ENCODE measurements around the gene CST6. TPM values are rescaled to one million over a fixed set of nuclear protein-coding genes. Genes with fewer than 3 reads are reported as not detected.

The CST6 gene
- total RNA-seq, 1 donor from 2014 or later: 11.0 TPM

DNA sequence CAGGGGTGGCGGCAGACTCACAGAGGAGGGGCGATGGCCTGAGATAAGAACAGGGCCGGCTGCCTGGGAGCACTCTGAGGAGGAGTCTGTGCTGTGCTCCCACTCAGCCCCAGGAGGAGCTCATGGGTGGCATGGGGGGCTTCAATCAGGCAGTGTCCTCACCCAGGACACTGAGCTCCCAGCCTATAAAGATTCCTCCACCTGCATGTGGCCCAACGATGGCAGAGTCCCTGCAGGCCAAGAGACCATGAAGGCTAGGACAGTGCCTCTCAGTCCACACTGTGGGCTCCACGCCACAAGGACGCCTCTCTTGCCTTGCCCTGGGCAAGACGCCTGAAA, 1.9 kb downstream of the CST6 start:
- no peak for TF ChIP-seq CTCF (IDR thresholded peaks at IDR 0.05)
- H3K36me3 ChIP-seq: no peaks in the 10 kb centered on the region
- H3K4me1 ChIP-seq: peaks cover 17% of the 10 kb centered on the region
- peaks cover 22% of the 10 kb centered on the region for H3K27me3 ChIP-seq (ENCODE audit: low read depth)
- no peak for ATAC-seq
- no peak for DNase-seq
- H3K27ac ChIP-seq: no peak overlapping the region
- intact Hi-C loops (cut with DNase I): no loop called here
- H3K9me3 ChIP-seq: no peaks in the 10 kb centered on the region
- no peak overlapping the region for H3K4me3 ChIP-seq

- no peaks in the 10 kb centered on the region for H3K36me3 ChIP-seq
- H3K4me3 ChIP-seq: no peak overlapping the region
- no peak overlapping the region for H3K27ac ChIP-seq
- peaks cover 17% of the 10 kb centered on the region for H3K4me1 ChIP-seq
- H3K9me3 ChIP-seq: no peaks in the 10 kb centered on the region
- intact Hi-C loops (cut with DNase I): no loop called here
- ATAC-seq (no peak), DNase-seq (no peak)
- TF ChIP-seq CTCF (IDR thresholded peaks at IDR 0.05): no peak
- H3K27me3 ChIP-seq (ENCODE audit: low read depth): peaks cover 22% of the 10 kb centered on the region
These were observed 3.1 kb downstream of the CST6 start for GRCh38 chr11:66014804-66015453.

GRCh38 chr11:66015454-66015881, 3.7 kb downstream of the CST6 start:
- H3K4me3 ChIP-seq: no peak overlapping the region
- H3K9me3 ChIP-seq: no peaks in the 10 kb centered on the region
- ATAC-seq: no peak
- peaks cover 22% of the 10 kb centered on the region for H3K27me3 ChIP-seq (ENCODE audit: low read depth)
- H3K4me1 ChIP-seq: peaks cover 17% of the 10 kb centered on the region
- DNase-seq: no peak
- H3K36me3 ChIP-seq: no peaks in the 10 kb centered on the region
- intact Hi-C loops (cut with DNase I): no loop called here
- H3K27ac ChIP-seq: no peak overlapping the region
- TF ChIP-seq CTCF (IDR thresholded peaks at IDR 0.05): no peak

DNA sequence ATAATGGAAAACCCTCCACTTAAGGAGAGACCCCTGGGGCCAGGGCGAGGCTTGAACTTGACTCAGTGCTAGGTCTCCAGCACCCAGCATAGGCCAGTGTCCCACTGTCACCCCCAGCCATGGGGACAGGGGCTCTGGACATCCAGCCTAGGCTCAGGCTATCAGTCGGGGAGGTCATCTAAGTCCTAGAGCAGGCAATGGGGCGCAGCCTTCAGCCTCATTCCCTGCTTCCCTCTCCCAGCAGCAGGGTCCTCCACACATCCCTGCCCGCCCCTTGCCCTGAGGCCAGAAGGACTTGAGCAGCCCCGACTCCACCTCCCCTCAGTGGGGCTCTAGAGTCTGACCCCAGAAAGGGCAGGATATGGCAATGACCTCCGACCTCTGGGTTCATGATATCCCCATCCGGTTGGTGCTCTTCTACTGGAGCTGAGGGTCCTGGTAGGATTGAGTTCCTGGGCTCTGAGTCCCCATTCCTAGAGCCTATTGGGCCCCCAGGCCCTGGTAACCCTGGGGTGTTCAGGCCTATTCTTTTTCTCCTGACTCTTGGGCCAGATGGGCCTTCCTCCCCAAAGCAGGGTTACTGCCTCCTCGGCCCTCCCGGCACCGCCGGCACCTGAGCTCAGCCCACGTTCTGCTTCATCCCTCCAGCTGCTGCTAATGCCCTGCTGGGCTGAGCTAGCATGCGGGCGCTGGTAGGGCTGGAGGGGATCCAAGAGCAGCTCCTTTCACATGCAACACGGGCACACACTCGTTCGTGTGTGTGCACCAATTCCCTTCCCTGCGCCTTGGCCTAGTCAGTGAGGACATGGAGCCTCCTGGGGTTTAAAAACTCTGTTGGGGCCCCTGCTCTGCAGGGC, 4.4 kb downstream of the CST6 start:
- intact Hi-C loops (cut with DNase I): no loop called here
- Histone ChIP-seq H3K9me3 (no peaks in the 10 kb centered on the region), H3K27ac (no peak overlapping the region), H3K4me1 (peaks cover 17% of the 10 kb centered on the region), H3K27me3 (ENCODE audit: low read depth) (peaks cover 22% of the 10 kb centered on the region), H3K4me3 (no peak overlapping the region), H3K36me3 (no peaks in the 10 kb centered on the region)
- no peak for ATAC-seq
- no peak for DNase-seq
- no peak for TF ChIP-seq CTCF (IDR thresholded peaks at IDR 0.05)

- no peak for DNase-seq
- Histone ChIP-seq H3K27ac (no peak overlapping the region), H3K4me1 (peaks cover 21% of the 10 kb centered on the region), H3K4me3 (no peak overlapping the region), H3K36me3 (no peaks in the 10 kb centered on the region), H3K27me3 (ENCODE audit: low read depth) (peaks cover 15% of the 10 kb centered on the region), H3K9me3 (no peaks in the 10 kb centered on the region)
- no peak for ATAC-seq
- no peak for TF ChIP-seq CTCF (IDR thresholded peaks at IDR 0.05)
- intact Hi-C loops (cut with DNase I): no loop called here
These were observed 5.0 kb downstream of the CST6 start for GRCh38 chr11:66016793-66017177.

Measured in lower lobe of right lung (tissue), 2 donors.